HG02973 (cell line): ENCODE results near the gene TPRN.

Experiments used
- ATAC-seq: cut with Tn5 transposase; IDR thresholded peaks from one replicate; pipeline ENCODE4 v1.9.1; 2021; ENCODE audit warnings: moderate library complexity; ENCODE audit not compliant: unreplicated experiment

TPRN gene

DNA sequence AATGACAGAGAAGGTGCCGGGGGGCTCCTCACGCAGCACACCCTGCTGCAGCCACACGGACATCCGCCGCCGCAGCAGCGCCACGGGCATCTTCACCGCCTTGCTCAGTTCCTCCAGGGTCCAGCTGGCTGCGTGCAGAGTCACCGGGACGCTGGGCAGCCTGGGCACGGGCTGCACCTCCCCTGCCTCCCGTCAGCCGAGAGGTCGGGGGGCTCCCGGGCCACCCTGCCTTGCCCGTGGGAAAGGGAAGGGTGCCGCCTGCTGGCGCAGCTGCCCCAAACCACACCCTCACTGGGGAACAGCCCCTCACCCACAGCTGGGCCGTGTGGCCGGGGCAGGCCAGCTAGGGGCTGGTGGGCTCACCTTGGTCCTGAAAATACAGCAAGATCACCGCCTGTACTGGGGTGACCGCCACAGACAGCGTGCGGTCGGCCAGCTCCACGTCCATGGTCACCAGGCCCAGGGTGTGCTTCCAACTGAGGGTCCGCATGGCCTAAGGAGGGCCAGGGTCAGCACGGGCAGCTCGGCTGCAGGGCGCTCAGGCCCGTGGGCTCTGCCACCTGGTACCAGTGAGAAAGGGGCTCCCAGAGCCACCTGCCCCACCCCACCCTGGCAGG is 25.1 kb downstream of the TPRN start:
- no peak for ATAC-seq

DNA sequence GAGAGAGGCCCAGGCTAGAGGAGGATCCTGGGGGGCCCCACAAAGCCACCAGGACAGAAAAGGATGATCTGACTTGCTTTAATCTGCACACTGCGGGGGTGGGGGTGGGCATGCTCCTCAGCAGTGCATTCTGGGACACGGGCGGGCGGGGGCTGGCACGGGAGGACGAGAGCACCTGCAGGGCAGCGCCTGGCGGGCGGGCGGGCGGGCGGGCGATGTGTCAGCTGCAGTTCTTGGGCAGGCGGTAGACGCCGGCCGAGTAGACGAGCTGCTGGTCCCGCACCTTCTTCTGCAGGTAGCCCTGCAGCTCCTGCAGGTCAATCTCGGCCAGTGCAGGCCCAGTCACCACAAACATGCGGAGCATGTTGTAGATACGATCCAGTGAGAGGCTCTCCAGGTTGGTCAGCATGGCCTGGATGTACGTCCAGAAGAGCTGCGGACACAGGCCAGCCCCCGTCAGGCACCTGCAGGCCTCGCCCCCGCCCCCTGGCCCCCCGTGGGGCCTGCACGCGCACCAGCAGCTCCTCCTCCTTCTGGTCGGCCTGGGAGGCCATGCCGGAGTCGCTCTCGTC is 25.7 kb downstream of the TPRN start:
- ATAC-seq = no peak

DNA sequence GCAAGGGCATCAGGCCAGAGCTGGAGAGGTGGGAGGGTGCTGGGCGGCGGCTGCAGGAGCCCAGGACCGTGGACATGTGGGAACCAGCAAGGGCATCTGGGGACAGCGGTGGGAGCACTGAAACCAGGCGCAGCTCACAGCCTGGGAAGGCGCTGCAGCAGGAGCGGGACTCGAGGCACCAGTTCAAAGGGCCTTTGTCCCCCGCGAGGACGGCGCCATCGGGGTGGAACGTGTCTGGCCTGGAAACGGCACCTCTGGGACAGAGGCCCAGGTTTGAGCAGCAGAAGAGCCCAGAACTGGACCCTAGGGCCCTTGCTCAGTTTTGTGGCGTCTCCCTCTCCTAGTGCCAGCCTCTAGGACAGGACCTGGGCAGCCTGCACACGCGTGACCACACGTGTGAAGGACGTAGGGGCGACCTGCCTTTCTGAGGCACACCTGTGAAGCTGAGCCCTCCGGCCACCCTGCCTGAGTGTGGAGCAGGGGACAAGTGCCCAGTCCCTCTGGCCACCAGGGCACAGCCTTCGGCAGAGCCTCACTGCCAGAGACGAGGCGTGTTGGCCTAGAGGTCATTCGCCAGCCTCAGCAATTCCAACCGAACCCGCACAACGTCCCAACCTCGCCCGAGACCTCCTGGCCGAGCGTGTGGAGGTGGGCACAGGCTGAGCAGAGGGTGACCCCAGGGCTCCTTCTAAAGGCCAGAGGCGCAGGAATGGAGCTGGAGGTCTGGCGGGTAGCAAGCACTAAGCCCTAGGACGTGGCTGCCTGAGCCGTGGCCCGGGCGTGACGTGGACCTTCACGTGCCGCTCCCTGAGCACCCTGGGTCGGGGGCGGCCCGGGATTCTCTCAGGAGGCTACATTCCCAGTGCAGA is 26.5 kb downstream of the TPRN start:
- ATAC-seq = no peak

DNA sequence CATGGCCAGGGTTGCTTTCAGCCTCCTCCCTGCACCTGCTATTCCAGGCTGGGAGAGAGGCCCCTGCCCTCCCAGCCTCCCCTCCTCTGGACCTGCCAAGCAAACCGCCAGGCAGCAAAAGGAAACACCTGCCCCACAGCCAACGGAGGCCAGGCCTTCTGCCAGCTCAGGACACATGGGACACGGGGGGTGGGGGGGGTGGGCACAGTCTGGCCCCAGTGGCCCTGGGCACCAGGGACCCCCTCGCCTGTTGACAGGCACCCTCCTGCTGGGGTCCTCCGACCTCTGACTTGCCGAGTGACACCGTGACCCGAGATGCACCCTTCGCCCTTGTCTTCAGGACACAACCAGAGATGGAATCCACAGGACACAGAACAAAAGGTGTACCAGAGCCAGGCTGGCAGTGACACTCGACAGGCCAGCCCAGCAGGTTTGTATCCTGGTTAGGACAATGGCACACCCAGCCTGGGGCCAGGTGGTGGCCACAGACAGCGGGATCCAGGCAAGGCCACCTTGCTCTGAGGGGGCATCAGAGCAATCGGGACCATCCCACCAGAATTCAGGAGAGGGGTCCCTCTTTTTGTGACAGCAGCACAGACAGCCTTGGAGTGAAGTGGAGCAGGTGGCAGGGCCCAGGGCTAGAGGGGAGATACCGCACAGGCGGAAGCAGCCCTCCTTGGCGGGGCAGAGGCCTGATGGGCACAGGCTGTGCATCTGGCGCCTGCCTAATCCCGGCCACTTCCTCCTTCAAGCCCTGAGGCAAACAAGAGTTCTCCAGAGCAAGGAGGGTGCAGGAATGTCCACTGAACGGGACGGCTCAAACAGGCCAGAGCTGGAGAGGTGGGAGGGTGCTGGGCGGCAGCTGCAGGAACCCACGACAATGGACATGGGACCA is 27.4 kb downstream of the TPRN start:
- no peak for ATAC-seq

DNA sequence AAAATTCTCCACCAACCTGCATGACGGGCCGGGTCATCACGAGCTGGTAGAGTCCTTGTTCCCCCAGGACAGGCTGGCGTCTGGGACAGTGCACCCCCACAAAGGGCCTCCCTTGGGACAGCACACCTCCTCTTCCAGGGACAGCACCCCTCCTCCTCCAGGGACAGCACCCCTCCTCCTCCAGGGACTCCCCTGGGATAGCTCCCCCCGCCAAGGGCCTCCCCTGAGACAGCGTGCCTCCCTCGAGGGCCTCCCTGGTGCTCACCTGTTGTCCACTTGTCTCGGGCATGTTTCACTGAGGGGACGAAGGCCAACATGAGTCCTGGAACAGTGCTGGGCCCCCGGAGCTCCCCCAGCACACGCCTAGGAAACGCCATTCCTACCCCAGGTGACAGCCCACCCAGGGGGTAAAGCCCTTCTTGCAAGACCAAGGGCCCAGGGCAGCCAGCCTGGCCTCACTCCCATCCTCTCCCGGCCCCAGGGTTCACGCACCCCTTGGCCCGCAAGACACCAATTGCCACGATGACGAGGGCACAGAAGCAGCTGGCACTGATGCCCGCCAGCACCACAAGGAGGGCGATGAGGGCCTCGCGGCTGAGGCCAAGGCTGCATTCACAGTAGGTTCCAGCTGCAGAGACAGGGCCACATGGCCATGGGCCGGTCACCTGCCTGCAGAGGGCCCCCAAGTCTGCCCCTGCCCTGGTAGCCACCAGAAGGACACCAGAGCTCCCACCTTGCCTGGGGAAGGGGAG is 29.2 kb downstream of the TPRN start:
- no peak for ATAC-seq

DNA sequence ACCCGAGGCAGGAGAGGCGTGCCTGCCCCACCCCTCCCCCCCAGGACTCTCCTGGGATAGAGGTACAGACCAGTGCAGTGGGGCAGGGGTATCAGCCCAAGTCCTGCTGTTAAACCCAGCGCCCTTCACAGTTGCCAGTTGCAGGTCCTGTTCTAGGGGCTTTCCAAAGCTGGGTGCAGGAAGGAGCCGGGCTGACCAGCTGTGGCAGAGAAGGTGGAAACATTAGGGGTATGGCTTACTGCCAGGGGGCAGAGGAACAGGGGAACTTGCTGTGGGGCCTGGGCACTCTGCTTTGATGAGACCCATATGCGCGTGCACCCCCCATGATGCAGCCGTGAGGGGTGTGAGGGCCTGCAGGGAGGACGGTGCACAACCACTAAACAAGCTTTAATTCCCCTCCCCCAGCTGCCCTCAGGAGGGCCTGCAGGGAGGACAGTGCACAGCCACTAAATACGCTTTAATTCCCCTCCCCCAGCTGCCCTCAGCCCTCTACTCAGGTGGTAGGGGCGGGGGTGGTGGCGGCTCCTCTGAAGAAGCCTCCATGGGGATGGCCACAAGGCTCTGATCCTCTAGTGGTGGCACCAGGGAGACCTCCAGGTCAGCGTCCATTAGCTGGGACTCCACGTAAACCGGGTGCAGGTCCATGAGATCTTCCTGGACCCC is 29.9 kb downstream of the TPRN start:
- no peak for ATAC-seq

DNA sequence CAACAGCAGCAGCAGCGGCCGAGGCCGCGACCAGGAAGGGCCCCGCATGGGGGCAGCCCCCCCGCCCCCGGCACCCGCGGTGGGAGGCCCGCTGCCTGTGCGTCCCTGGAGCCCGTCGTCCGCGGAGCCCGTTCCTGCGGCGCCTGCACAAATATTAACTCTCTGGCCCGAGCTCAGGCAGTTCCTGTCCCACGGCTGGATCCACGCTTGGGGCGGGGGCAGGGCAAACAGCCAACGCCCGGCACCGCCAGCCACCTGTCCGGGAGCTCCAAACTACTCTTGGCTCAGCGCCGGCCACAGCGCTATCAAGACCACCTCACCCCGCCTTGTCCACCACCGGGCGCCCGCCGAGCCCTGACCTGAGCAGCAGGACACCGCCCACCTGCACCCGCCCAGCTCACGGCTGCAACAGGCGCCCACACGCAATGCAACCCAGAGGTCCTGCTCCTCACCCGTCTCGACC is 30.6 kb downstream of the TPRN start, which contains the start of gene LRRC26:
LRRC26 (minus strand) TSS at position 156 of the 463 bp plus-strand sequence; CDS start at position 48, 108 bp downstream.
- no peak for ATAC-seq

DNA sequence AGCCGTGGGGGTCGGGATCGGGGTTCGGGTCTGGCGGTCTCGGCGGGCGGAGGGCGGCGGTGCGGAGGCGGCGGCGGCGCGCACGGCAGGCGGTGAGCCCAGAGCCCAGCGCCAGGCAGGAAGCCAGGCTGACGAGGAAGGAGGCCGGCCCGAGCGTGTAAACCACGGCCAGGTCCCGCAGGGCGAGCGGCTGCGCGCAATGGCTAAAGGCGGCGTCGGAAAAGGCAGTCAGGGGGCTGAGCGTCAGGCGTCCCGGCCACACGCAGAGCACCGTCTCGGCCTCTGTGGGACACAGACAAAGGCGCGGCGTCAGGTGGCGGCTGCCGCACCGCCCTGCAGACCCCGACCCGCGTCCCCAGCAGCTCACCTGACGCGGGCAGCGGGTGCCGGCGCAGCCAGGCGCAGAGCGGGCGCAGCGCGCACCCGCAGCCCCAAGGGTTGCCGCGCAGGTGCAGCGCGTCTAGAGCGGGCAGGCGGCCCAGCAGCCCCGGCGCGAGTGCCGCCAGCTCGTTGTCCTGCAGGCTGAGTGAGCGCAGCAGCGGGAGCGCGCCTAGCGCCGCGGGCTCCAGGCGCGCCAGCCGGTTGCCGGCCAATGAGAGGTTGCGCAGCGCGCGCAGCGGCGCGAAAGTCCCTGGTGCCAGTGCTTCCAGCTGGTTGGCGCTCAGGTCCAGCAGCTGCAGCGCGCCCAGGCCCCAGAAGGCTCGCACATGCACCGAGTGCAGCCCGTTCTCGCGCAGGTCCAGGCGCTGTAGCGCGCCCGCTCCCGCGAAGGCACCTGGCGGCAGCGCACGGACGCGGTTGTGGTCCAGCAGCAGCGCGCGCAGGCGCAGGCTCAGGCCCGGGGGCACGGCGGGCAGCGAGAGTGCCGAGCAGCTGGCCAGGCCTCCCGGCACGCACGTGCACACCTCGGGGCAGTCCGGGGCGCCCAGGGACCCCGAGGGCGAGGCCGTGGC is 31.4 kb downstream of the TPRN start:
- ATAC-seq = no peak

DNA sequence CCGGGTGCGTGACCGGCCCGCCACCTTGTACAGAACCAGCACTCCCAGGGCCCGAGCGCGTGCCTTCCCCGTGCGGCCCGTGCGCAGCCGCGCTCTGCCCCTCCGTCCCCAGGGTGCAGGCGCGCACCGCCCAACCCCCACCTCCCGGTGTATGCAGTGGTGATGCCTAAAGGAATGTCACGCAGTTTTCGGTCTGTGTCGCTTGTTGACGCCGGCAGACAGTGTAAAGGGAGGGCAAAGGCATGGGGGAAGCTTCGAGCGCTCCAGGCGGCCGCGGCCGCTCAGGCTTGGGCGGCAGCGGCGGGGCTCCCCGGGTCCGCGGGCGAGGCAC is 32.0 kb downstream of the TPRN start:
- ATAC-seq = no peak

DNA sequence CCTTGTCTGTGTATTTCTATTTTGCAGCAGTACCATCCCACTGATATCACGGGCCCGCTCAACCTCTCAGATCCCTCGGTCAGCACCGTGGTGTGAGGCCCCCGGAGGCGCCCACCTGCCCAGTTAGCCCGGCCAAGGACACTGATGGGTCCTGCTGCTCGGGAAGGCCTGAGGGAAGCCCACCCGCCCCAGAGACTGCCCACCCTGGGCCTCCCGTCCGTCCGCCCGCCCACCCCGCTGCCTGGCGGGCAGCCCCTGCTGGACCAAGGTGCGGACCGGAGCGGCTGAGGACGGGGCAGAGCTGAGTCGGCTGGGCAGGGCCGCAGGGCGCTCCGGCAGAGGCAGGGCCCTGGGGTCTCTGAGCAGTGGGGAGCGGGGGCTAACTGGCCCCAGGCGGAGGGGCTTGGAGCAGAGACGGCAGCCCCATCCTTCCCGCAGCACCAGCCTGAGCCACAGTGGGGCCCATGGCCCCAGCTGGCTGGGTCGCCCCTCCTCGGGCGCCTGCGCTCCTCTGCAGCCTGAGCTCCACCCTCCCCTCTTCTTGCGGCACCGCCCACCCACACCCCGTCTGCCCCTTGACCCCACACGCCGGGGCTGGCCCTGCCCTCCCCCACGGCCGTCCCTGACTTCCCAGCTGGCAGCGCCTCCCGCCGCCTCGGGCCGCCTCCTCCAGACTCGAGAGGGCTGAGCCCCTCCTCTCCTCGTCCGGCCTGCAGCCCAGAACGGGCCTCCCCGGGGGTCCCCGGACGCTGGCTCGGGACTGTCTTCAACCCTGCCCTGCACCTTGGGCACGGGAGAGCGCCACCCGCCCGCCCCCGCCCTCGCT is 32.6 kb downstream of the TPRN start:
- ATAC-seq = no peak

DNA sequence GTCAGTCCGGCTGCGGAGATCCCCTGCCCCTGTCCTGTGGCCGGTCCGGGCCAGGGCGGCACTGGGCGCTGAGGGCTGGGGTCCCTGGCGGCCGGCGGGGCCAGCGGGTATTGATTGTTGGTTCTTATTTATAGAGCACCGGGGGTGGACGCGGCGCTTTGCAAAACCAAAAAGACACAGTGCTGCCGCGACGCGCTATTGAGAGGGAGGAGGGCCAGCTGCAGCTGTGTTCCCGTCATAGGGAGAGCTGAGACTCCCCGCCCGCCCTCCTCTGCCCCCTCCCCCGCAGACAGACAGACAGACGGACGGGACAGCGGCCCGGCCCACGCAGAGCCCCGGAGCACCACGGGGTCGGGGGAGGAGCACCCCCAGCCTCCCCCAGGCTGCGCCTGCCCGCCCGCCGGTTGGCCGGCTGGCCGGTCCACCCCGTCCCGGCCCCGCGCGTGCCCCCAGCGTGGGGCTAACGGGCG is 33.2 kb downstream of the TPRN start:
- ATAC-seq = no peak

DNA sequence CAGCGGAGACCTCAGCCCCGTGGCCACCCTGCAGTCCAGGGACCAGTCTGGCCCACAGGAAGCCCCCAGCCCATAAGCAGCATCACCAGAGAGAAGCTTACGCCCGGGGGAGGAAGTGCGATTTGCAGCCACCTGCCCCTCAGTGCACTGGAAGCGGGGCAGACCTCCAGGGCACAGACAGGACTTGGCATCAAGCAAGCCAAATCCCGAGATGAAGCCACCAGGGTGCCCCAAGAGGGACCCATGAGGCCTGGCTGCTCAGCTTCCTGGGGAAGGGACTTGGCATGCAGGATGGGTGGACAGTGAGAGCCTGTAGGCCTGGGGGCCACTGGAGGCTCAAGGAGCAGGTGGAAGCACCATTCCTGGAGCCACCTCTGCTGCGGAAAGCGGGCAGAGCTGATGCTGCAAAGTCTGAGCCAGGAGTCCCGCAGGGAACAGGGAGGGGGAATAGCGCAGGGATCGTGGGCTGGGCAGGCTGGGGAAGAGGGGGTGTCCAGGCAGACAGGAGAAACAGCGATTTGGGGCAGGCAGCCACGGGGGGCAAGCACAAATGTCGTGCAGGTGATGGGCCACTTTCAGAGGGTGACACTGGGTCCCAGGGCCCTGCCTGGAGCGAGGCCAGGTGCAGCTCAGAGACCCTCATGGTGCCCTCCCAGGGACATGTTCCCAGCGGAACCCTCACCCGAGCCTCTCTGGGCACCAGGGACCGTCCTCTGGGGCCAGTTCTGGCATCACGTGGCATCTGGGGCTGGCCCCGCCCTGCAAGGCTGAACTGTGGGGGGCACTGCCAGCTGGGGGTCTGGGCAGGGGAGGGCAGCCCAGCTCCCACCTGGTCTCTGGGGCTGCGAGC is 33.9 kb downstream of the TPRN start:
- no peak for ATAC-seq

DNA sequence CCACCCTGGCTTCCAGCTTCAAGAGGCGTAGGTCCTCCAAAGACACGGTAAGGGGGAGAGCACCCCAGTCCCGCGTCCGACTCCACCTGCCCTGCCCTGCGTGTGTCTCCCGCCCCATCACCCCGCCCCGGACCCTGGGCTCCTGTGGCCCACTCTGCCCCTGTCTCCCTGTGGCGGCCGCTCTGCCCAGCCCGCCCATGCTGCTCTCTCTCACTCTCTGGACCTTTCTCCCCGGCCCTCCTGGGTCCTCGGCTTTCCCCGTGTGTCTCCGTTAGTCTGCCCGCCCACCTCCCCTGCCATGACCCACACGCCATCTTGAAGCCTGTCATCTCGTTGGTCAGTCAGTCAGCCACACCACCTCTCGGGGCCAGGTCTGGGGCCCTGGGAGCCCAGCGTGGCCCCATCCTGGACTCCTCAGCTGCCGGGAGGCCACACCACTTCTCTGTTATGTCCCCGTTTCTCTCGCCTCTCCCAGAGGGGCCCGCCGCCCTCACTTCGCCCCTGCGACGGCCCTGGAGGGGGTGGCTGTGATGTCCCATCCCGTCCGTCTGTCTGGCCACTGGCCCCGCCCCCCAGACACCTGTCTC is 35.2 kb downstream of the TPRN start:
- no peak for ATAC-seq

DNA sequence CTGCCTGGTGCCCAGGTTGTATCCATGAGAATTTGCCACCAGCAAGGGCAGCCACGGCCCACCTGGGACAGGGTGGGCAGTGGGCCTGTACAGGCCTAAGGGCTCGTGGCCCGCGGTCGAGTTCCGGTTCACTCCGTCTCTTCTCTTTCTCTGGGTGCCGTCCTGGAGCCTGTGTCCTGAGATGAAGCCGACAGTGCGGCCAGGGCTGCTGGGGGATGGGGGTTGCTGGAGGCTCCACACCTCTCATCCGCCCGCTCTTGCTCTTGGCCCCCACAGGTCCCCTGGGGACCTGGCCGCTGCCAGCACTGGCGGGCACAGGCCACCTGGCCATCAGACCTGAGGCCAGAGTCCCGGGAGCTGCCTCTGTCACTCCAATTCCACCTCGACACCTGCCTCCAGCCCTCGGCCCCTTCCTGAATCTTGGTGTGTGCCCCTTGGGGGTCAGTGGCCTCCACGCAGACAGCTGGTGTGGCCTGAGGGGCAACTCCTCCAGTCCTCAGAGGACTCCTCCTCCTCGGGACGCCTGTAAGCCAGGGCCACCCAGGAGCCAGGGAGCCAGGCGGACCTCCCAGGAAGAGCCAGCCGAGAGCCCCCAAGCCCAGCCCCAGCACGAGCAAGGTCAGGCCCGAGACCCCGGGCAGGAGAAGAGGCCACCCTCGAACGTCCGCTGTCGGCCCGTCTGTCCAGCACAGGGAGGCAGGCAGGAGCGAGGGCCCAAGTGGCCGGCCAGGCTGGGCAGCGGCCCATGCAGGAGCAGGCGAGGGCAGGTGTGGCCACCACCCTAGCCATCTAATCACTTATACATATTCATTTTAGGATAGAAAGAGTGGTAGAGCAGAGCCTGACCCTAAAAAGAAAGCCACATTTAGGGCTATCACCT is 35.9 kb downstream of the TPRN start:
- ATAC-seq = no peak

DNA sequence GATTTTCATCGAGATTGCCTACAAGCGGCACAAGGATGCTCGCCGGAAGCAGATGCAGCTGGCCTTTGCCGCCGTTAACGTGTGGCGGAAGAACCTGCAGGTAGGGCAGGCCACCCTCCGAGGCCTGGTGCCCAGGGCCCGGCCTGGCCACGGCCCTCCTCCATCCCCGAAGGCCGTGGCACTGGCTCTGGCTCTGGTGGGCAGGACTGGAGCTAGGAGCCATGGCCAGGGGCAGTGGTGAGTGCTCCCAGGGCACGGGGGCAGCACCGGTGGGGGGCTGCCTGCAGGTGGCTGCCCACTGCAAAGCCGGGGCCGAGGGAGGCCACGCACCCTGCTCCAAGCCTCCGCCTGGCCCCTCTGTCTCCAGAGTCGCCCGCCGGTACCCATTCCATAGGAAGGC is 36.7 kb downstream of the TPRN start:
- ATAC-seq = no peak

DNA sequence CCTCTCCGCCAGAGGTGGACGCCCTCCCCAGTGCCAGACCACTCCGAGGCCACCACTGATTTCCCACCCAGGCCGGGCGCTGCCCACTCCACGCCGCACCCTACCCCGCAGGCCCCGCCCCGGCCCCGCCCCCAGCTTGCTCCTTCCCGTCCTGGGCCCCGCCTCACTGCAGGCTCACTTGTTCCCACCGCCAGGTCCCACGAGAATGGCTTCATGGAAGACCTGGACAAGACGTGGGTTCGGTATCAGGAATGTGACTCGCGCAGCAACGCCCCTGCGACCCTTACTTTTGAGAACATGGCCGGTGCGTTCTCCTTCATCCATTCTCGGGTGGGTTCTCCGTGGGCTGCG is 37.2 kb downstream of the TPRN start:
- ATAC-seq = no peak
